HCT116 (cell line): ENCODE measurements around the gene PCTP. TPM values are rescaled to one million over a fixed set of nuclear protein-coding genes. Genes with fewer than 3 reads are reported as not detected.

Source experiments
- ATAC-seq: fragments of 200-7000 bp; cut with Tn5 transposase; 2 replicates; pipeline ENCODE4 v1.9.1; 2020; ENCODE audit warnings: mild to moderate bottlenecking, moderate library complexity
- BruUV-seq: library from RNA; stranded (reverse); fragments of 400-500 nt; replicated peaks from 2 replicates; lab custom pipeline; 2021; lab: Mats Ljungman, UMichigan
- CTCF ChIA-PET: fragments of 300-600 bp; sonication (Branson Sonifier 250); formaldehyde crosslinking; loops from one replicate; lab custom pipeline; 2021; ENCODE audit warnings: antibody characterized with exemption; lab: Charles Lee
- POLR2A ChIA-PET: fragments of 300-600, 350-600 bp; sonication (Branson Sonifier 250); formaldehyde crosslinking; loops from one replicate; lab custom pipeline; 2021; ENCODE audit warnings: antibody characterized with exemption; lab: Charles Lee
- RAD21 ChIA-PET, 2 experiments: fragments of 300-600 bp; sonication (Branson Sonifier 250); formaldehyde crosslinking; loops; one replicate each; lab custom pipeline; 2023; ENCODE audit warnings: low total read pairs in 2 of 2; ENCODE audit not compliant: uncharacterized antibody in 2 of 2, unreplicated experiment in 2 of 2, low non-redundant PET in 1 of 2; lab: Charles Lee
- DNase-seq: peaks from one replicate; pipeline ENCODE4 v3.0.0-alpha.2; 2010; ENCODE audit warnings: low read depth, low spot score
- H2AFZ ChIP-seq: fragments of 200-600 bp; shearing (Covaris generic), sonication (generic); 2 replicates; pipeline ENCODE4 v1.6.1; 2017; ENCODE audit warnings: low read depth, mixed run types, mixed read lengths, antibody characterized with exemption, low read length; ENCODE audit not compliant: poor library complexity, severe bottlenecking
- H3K27ac ChIP-seq: 2 replicates; pipeline ENCODE4 v1.5.1; 2012; ENCODE audit warnings: low read depth, low read length
- H3K27me3 ChIP-seq: fragments of 200-600 bp; sonication (generic); 2 replicates; pipeline ENCODE4 v1.6.1; 2016; ENCODE audit warnings: mixed run types, low read length, mixed read lengths; ENCODE audit not compliant: insufficient read depth
- H3K36me3 ChIP-seq, 2 experiments: fragments of 200-500 bp in 1 of 2; fragments of 200-600 bp in 1 of 2; sonication (Bioruptor generic) in 1 of 2; sonication (generic) in 1 of 2; 2 replicates each; pipeline versions ENCODE4 v1.5.1 to v1.6.1; 2014 to 2016; ENCODE audit warnings: low read length in 2 of 2, inconsistent platforms in 1 of 2, mixed read lengths in 1 of 2, mixed run types in 1 of 2; ENCODE audit not compliant: insufficient read depth in 2 of 2, control insufficient read depth in 1 of 2
- H3K4me1 ChIP-seq, 2 experiments: fragments of 200-600 bp in 1 of 2; sonication (generic) in 1 of 2; 2 replicates each; pipeline versions ENCODE4 v1.5.1 to v1.6.1; 2012 to 2017; ENCODE audit warnings: low read length in 2 of 2, inconsistent platforms in 1 of 2, mild to moderate bottlenecking in 1 of 2, mixed read lengths in 1 of 2, mixed run types in 1 of 2, moderate library complexity in 1 of 2; ENCODE audit not compliant: insufficient read depth in 2 of 2, control insufficient read depth in 1 of 2
- H3K4me2 ChIP-seq: fragments of 200-600 bp; sonication (generic); 2 replicates; pipeline ENCODE4 v1.6.1; 2017; ENCODE audit warnings: mixed run types, low read length, mixed read lengths
- H3K4me3 ChIP-seq, 2 experiments: fragments of 200-600 bp in 1 of 2; sonication (generic) in 1 of 2; replicated peaks in 1 of 2; 2 replicates each; pipeline ENCODE4 v1.5.1; 2011 to 2016; ENCODE audit warnings: low read length in 2 of 2, control low read depth in 1 of 2, low read depth in 1 of 2, mild to moderate bottlenecking in 1 of 2, mixed read lengths in 1 of 2, mixed run types in 1 of 2
- H3K79me2 ChIP-seq: fragments of 200-600 bp; sonication (generic); 2 replicates; pipeline ENCODE4 v1.6.1; 2017; ENCODE audit warnings: mild to moderate bottlenecking, mixed run types, low read length, moderate library complexity, mixed read lengths; ENCODE audit not compliant: insufficient read depth
- H3K9ac ChIP-seq: fragments of 200-600 bp; sonication (generic); 2 replicates; pipeline ENCODE4 v1.6.1; 2016; ENCODE audit warnings: low read length, mixed read lengths
- H3K9me2 ChIP-seq: fragments of 200-600 bp; sonication (generic), shearing (Covaris generic); 2 replicates; pipeline ENCODE4 v1.6.1; 2017; ENCODE audit warnings: mixed run types, mild to moderate bottlenecking, moderate library complexity; ENCODE audit not compliant: insufficient read depth
- H3K9me3 ChIP-seq, 2 experiments: fragments of 200-500 bp in 1 of 2; fragments of 200-600 bp in 1 of 2; sonication (Bioruptor generic) in 1 of 2; sonication (generic) in 1 of 2; 2 replicates each; pipeline ENCODE4 v1.6.1; 2014 to 2017; ENCODE audit warnings: low read length in 2 of 2, mixed read lengths in 2 of 2, inconsistent platforms in 1 of 2, low read depth in 1 of 2, mild to moderate bottlenecking in 1 of 2, mixed run types in 1 of 2, moderate library complexity in 1 of 2; ENCODE audit not compliant: control insufficient read depth in 1 of 2, insufficient read depth in 1 of 2
- H4K20me1 ChIP-seq: fragments of 200-600 bp; sonication (generic), shearing (Covaris generic); 2 replicates; pipeline ENCODE4 v1.6.1; 2017; ENCODE audit warnings: mixed run types, mild to moderate bottlenecking, moderate library complexity; ENCODE audit not compliant: insufficient read depth
- CEBPB ChIP-seq: IDR thresholded peaks from 2 replicates; pipeline ENCODE4 v1.6.1; 2012; ENCODE audit warnings: low read depth
- EGR1 ChIP-seq: IDR thresholded peaks from 2 replicates; pipeline ENCODE4 v1.6.1; 2012; ENCODE audit warnings: low read depth
- ELF1 ChIP-seq: IDR thresholded peaks from 2 replicates; pipeline ENCODE4 v1.6.1; 2012; ENCODE audit warnings: low read depth, borderline replicate concordance
- EZH2 ChIP-seq: fragments of 200-600 bp; sonication (generic); IDR thresholded peaks from 2 replicates; pipeline ENCODE4 v1.6.1; 2017; ENCODE audit warnings: antibody characterized with exemption, mixed run types
- EZH2phosphoT487 ChIP-seq: fragments of 200-600 bp; IDR thresholded peaks from 2 replicates; pipeline ENCODE4 v1.6.1; 2018; ENCODE audit warnings: antibody characterized with exemption, borderline replicate concordance
- FOSL1 ChIP-seq: IDR thresholded peaks from 2 replicates; pipeline ENCODE4 v1.6.1; 2012; ENCODE audit warnings: low read depth
- POLR2AphosphoS5 ChIP-seq: IDR thresholded peaks from 2 replicates; pipeline ENCODE4 v1.6.1; 2011; ENCODE audit warnings: mild to moderate bottlenecking, low read depth, low read length, moderate library complexity
- SRF ChIP-seq: IDR thresholded peaks from 2 replicates; pipeline ENCODE4 v1.6.1; 2012; ENCODE audit warnings: low read depth
- YY1 ChIP-seq: IDR thresholded peaks from 2 replicates; pipeline ENCODE4 v1.6.1; 2011; ENCODE audit warnings: low read length, low read depth, moderate library complexity, mild to moderate bottlenecking; ENCODE audit not compliant: insufficient replicate concordance; ENCODE audit errors: extremely low read depth
- ZFX ChIP-seq: fragments of 450-650 bp; IDR thresholded peaks from 2 replicates; pipeline ENCODE4 v1.6.1; 2017
- ZNF274 ChIP-seq: fragments of 200-500 bp; sonication (Bioruptor generic); IDR thresholded peaks from 2 replicates; pipeline ENCODE4 v1.6.1; 2014; ENCODE audit warnings: mild to moderate bottlenecking, low read depth, low read length, inconsistent platforms
- intact Hi-C: fragments of 100-400 bp; cut with micrococcal nuclease; formaldehyde crosslinking; loops from 2 replicates; pipeline ENCODE4 v1.10.0; 2022
- total RNA-seq: library from RNA; stranded (reverse); gene quantifications from one replicate; pipeline ENCODE4 v1.2.1, GENCODE V29; 2021; ENCODE audit not compliant: unreplicated experiment

The PCTP gene
- total RNA-seq, 1 experiment from 2014 or later, result 16.3 TPM

- Histone ChIP-seq H3K9ac (no peak overlapping the region), H3K27ac (no peak overlapping the region), H3K9me2 (no peaks in the 10 kb centered on the region), H3K4me3 (no peak overlapping the region), H3K4me1 (peaks cover 0 to 3% of the 10 kb centered on the region in 2 experiments; a peak in 1 of 4 replicates), H2AFZ (no peak overlapping the region), H3K27me3 (peaks cover 51% of the 10 kb centered on the region; the same call in 1 of the 2 replicates), H3K79me2 (no peaks in the 10 kb centered on the region), H3K36me3 (no peaks in the 10 kb centered on the region), H3K4me2 (no peak overlapping the region), H3K9me3 (no peaks in the 10 kb centered on the region), H4K20me1 (no peaks in the 10 kb centered on the region)
- DNase-seq (no peak), ATAC-seq (no peak)
- intact Hi-C loops, result no loop called here
- ChIA-PET RAD21 (no interaction called here), POLR2A (no interaction called here), CTCF (interaction anchor here (4.2 kb wide), 1 partner anchor 11 kb away, joined by 58 read pairs; the partner anchor contains the start of gene TMEM100)
- no peak for TF ChIP-seq CEBPB
- TF ChIP-seq YY1, result no peak
- TF ChIP-seq FOSL1, result no peak
- no peak for TF ChIP-seq ZFX
- no TSS peak for BruUV-seq
Observed at GRCh38 chr17:55731586-55732250, 19.1 kb upstream of the PCTP start.

DNA sequence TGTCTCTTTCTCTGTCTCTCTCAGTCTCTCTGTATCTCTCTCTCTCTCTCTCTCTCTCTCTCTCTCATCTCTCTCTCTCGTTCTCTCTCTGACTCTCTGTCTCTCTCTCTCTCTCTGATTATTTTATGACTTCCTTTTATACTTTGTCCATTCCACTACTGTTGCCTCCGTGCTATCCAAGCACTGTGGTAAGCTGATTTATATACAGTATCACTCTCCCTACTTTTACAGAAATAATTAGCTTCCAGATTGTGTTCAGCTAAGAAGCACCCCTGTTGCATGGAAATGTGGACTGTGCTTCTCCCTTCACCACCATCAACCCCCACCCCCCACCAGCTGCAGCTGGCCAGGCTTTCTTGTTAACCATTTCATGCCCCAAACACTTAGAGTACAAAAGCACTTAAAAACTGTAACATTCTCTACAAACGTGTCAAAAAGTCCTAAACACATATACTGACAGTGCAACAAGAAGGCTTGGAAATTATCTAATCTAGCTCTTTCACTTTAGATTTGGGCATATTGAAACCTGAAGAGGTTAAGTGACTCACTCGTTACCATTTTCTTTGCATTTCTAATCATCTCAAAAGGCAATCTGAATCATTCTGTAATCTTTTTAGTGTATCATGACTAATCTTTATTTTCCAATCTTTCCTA is 16.6 kb upstream of the PCTP start:
- TF ChIP-seq POLR2AphosphoS5 (no peak), ELF1 (no peak), SRF (no peak), ZNF274 (no peak), EGR1 (no peak), EZH2 (no peak), EZH2phosphoT487 (no peak)
- Histone ChIP-seq H3K4me3 (no peak overlapping the region), H4K20me1 (no peaks in the 10 kb centered on the region), H2AFZ (no peak overlapping the region), H3K9me2 (no peaks in the 10 kb centered on the region), H3K27me3 (peaks cover 26% of the 10 kb centered on the region; the same call in 1 of the 2 replicates), H3K9me3 (no peaks in the 10 kb centered on the region), H3K36me3 (no peaks in the 10 kb centered on the region), H3K4me2 (no peak overlapping the region), H3K27ac (no peak overlapping the region), H3K4me1 (peaks cover 0 to 3% of the 10 kb centered on the region in 2 experiments; a peak in 1 of 4 replicates), H3K9ac (no peak overlapping the region), H3K79me2 (no peaks in the 10 kb centered on the region)
- POLR2A ChIA-PET, result interaction anchor here (1.0 to 2.0 kb wide), 3 partner anchors 9 to 17 kb away, joined by 3 to 8 read pairs (median 4); partner anchors contain the start of gene PCTP
- DNase-seq (no peak), ATAC-seq (no peak)
- intact Hi-C loops, result no loop called here
- CTCF ChIA-PET, result interaction anchor here (0.6 to 4.2 kb wide), 5 partner anchors 9 to 682 kb away, joined by 4 to 58 read pairs (median 5); partner anchors contain the start of genes PCTP and TMEM100
- RAD21 ChIA-PET, result no interaction called here
- BruUV-seq, result no TSS peak
